ENCODE data around the gene SIK1.
"Not testable (repeated sequence)": the region's sequence is repeated elsewhere in the genome, so short reads cannot be mapped to it uniquely, and the experiment has no call there.

Gene SIK1

DNA sequence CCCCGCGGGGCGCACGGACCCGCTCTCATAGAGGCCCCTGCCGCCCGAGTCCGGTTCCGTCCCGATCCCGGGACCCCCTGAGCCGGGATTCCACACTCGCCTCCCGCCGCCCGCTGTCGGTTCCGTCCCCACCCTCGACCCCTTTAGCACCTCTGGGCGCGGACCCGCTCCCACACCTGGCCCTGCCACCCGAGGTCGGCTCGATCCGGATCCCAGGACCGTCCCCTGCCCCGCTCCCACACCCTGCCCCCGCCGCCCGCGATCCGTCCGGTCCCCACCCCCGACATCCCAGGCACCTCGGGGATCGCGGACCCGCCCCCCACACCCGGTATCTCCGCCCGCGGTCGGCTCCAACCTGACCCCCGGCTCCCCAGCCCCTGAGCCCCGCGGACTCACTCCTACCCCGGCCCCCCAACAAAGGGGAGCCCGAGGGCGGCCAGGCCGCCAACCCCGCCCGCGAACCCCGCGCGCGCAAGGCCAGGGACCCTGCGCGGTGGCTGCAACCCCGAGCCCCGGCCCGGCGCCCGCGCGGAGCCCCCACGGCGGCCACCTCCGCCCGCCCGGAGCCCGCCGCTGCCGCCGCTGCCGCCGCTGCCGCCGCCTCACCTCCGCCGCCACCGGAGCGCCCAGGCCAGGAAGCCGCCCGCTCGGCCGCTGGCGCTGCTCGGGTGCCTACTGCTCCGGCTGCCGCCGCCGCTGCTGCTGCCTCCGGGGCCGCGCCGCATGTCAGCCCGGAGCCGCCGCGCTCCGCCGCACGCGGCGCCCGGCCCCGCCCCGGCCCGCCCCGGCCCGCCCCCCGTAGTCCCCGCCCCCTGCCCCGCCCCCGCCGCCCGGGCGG, at the start of gene SIK1:
Gene SIK1, minus strand, starts transcription at position 728 of the 838 bp plus-strand sequence. CDS start 953 bp downstream, outside the sequence.
- DNase-seq, result not testable (repeated sequence)

DNA sequence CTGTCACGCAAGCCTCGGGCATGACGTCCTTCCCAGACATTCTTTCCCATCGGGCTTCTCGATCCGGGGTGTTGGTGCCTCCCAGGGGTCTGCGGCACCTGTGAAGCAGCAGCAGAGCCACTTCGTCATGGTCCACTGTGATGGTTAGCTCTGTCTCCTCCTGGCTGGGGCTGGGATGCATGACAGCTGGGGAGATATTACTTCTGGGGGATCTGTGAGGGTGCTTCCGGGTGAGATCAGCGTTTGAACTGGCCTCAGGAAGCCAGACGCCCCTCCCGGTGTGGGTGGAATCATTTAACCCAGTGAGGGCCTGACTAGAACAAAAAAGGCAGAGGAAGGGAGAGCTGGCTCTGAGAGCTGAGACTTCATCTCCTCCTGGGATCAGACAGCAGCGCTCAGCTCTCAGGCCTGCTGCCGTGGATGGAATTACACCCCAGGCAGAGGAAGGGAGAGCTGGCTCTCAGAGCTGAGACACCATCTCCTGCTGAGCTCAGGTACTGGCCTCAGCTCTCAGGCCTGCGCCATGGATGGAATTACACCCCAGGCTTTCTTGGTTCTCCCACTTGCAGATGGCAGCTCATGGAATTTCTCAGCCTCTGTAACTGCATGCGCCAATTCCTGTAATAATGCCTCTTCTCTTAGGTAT, 44.8 kb upstream of the SIK1 start:
- not testable (repeated sequence) for DNase-seq

DNA sequence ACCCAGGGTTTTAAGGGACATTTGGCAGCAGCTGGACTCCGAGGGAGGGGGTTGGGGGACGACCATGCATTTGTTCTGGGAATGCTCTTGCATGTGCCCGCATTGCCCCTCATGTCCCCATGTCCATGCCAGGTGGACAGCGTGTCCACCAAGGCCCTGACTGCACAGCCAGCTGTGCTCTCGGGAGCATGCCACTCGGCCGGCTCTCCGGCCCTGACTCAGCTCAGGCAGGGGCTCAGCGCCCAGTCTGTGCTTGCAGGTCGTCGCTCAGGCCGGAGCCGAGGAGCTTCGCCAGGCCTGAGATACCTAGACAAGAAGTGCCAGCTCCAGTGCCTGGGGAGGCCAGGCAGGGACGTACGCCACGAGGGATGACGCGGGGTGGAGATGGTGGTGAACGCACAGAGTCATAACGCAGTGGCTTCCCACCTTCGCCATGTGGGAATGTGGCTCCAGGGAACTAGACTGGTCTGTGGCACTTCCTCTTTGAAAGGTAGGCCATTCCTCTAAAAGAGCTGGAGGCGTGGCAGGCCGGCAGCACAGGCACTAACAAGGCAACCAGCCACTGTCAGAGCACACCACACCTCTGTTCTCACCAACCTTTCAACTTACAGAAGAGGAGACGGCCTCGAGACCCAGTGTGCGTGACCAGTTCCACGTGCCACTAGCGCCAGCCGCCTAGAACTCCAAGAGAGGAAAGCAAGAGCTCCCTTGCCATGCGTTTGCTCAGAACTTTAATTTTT, 43.0 kb upstream of the SIK1 start:
- DNase-seq, result not testable (repeated sequence)

DNA sequence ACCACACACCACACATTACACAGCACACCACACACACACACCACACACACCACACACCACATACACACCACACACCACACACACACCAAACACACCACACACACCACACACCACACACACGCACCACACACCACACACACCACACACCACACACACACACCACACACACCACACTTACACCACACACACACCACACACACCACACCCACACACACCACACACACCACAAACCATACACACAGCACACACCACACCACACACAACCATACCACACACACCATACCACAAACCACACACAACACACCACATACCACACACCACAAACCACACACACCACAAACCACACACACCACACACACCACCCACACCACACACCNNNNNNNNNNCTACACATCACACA, 40.9 kb upstream of the SIK1 start:
- no peak for DNase-seq

DNA sequence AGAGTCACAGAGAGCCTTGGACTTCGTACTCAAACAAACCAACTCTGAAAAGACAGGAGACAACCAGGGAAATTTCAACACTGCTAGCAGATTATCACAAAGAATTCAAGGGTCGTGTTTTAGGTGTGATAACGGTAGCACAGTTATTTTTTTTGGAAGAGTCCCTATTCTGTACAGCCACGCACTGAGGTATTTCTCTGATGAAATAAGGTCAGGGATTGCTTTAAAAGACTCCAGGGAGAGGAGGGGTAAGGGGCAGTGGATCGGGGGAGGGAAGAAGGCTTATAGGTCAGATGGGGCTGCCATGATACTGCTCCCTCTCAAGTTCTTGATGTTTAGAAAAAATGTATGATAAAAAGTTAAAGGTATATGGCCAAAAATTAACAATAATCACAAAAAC, 38.2 kb upstream of the SIK1 start:
- DNase-seq, result not testable (repeated sequence)

DNA sequence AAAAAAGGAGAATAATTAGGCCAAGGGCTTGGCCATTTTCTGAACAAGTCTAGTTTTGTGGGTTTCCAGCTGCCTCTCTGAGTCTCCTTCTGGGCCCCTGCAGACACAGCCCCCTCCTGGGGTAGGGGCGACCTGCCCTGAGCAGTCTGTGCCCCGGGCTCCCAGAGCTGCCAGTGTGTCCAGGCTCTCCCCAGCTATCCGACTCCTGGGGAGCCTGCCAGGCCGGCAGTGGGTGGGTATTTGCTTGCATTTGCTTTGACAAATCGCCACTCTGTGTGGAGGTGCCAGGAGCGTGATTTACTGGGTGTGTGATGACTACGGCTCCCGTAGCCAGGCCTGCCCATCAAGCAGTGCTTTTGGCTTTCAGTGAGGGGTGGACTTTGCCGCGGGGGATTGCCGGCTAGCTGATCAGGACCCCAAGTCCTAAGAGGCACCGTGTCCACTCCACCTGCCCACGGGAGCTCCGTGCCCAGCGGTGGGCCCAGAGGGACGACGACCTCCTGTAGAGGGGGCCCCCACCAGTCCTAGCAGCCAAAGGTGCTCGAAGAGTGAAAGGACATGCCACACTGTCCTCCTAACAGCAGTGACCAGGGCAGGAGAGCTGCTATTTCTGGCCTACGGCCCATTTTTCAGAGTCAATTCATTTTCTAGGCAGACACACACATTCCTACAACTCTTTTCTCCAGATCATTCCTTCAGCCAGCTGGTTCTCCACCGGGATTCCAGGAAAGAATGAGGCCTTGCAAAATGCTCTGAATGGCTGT, 36.7 kb upstream of the SIK1 start:
- not testable (repeated sequence) for DNase-seq

DNA sequence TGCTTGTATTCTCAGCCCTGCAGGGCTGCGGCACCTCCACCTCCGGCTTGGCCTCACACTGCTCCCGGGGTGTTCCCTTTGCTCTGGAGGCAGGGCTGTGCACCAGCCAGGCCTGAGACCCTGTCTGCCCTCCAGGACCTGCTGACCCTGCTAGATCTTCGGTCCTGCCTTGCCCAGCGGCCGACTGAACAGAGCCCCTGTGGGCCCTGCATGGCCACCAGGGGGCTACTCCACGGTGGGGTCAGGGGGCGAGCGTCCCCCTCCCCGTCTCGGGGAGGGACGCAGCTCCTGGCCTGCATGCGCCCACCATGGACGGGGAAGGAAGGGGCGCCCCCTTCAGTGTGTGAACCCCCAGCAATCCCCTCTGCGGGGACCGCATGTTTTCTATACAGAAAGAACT, 36.0 kb upstream of the SIK1 start:
- not testable (repeated sequence) for DNase-seq

DNA sequence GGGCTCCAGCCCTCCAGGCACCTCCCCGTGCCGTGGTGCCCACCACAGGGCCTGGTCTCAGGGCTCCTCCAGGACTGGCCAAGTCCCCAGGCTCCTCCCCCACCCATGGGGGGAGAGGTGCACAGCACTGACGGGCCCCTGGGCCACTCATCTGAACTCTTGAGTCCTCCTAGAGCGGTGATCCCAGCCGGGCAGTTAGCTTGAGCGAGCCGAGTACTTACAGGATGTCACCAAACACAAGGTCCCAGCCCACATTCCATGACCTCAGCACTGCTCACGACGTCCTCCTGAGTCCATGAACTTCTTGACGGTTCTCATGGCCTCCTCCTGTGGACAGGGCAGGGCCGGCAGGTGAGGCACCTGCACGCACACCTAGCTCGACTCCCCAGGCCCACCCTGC, 33.5 kb upstream of the SIK1 start:
- DNase-seq, result not testable (repeated sequence)

DNA sequence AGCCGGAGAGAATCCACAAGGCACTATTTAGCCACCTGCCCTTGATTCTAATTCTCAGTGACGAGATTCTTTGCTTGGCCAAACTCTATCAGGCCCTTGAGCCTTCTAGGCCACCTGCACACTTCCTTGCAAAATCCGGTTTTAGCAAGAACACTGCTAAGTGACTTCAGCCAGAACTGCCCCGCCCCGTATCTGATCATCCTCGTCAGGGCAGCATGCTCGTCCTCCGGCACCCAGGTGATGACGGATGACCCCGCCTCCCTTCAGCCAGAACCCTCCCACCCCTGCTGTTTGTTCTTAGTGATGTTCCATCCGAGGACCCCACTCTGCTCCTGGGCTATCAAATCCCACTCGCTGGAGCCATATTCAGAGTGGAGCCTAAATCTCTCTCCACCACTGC, 32.1 kb upstream of the SIK1 start:
- not testable (repeated sequence) for DNase-seq

DNA sequence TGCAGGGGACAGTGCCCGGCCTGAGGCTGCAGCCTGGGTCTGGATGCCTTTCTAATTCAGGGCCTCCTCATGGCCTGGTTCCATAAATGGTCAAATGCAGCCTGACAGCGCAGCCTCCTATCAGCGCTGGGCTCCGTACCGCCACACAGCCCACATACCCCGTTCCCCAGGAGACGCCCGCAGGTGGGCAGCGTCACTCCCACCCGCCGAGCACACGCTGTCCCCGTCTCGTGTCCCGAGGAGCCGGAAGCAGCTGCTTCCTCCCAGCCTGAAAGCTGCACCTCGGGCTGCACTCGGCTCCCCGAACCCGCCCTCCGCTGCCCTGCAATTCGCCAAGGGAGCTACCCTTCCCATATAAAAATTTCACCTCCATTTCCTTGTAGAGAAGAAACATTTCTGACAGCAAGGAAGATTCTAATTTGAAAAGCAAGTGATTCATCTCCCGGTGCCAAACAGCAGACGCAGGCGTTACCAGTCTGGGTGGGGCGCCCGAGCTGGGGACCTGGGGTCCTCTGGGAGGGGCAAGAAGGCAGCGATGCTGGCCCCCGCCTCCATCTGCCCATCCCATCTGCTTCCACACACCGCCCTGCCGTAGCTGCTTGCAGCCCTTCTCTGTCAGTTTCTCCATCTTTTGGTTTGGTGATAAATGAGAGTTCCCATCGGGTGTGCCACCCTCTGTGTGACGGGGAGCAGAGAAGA, 29.8 kb upstream of the SIK1 start:
- not testable (repeated sequence) for DNase-seq

DNA sequence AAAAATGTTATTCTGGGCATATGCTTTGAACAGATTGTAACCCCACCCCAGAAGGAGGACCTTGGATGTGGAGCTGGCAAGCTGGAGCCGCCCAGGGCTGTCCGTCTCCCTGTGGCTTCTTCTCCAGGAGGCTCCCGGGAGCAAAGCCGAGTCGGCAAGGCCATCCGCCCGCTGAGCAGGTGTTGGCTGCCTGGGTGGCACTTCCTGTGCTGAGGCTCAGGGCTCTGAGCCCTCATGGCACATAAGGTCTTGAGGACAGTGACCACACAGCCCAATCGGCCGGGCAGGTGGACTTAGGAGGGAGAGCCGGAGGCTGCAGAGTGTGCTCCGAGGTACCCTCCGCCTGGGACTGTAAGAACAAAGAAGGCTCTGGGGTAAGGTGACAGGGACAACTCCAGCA, 28.8 kb upstream of the SIK1 start:
- not testable (repeated sequence) for DNase-seq

DNA sequence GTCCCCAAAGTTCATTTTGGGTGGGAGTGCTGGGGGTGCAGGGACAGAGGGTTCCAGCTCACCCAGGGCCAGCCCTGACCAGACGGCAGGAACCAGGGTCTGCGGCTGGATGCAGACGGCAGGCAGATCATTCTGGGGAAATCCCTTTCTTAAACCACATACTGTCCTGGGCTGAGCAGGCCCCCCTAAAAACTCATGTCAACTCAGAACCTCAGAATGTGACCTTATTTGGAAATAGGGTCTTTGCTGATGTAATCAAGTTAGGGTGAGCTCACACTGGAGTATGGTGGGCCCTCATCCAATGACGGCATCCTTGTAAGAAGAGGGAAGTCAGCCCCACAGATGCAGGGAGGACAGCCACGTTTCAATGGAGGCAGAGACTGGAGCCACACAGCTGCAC, 27.2 kb upstream of the SIK1 start:
- not testable (repeated sequence) for DNase-seq

DNA sequence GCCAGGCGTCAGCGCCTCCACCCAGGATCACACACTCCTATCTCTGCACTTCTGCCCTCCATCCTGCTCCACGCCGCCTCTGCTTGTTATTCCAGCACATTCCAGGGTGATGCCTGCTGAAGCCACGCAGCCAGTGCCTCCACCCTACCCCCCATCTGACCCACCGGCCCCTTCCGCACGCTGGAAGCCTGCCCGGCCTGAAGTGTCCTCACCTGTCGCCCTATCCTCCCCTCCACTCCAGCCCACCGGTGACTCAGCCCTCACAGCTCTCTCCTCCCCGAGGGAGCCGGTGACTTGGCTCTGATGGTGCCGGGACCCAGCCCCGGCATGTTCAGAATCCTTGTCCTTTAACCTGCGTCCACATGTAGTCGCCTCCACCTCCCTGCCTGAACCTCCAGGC, 24.9 kb upstream of the SIK1 start:
- DNase-seq, result not testable (repeated sequence)

DNA sequence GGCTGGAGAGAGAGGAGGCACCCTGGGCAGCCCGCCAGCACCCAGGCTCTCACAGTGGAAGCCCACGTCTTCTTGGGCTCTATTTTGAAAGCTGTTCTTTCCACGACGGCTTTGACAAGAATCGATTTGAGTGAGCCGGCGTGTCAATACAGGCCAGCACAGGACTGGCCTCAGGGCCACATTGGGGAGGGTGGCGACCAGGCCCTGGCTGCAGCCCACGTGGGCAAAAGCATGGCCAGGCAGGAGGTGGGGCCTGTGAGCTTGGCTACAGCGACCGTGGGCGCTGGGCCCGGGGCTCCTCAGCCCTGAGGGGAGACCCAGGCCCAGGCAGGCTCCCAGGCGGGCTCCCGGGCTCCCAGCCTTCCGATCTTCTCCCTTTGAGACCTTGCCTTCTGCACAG, 23.4 kb upstream of the SIK1 start:
- not testable (repeated sequence) for DNase-seq

DNA sequence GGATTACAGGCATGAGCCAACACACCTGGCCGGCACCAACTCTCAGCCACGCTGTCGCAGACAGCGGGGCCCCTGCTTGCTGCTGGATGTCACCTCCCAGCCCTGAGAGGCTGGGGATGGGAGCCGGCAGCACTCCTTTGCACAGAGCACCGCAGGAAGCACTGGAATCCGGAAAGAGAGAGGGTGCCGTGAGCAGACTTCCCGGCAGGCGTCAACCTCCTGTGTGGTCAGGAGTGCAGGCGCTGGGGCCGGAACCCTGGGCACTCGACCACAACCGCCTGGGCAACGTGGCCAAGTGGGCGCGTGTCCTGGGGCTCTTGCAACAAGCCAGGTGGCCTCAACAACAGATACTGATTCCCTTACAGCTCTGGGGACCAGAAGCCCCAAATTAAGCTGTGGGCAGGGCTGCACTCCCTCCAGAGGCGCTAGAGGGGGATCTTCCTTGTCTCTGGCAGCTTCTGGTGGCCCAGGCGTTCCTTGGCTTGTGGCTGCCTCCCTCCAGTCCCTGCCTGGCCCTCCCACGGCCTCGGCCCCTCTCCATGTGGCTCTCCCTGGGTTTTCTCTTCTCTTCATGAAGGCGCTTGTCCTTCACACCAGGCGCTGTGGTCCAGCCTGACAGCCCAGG, 20.5 kb upstream of the SIK1 start:
- not testable (repeated sequence) for DNase-seq

DNA sequence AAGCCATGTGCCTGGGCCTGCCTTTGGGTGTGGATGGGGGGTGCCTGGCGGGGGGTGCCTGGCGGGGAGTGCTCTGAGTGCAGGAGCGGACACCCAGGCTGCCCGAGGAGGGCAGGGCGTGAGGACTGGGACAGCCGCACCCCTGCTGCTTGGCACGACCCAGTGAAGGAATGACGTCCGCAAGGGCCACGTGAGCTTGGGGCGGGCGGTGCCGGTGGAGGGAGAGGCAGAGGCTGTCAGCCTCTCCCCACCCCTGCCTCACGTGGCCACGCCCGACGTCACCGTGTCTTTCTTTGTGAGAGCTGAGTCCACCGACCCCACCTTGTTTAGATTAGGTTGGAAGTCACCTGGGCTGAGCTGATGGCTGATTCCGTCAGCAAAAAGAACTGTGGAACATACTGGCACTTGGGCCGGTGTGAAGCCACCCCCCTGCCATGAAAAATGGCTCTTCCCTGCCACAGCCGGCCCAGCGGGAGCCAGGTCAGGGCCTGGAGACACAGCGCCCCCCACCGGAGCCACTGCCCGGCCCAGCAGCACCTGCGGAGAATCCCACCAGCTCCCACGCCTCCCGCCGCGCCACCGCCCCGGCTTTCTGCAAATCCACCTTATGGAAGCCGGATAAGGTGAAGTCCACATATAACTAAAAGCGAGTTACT, 19.5 kb upstream of the SIK1 start:
- not testable (repeated sequence) for DNase-seq

DNA sequence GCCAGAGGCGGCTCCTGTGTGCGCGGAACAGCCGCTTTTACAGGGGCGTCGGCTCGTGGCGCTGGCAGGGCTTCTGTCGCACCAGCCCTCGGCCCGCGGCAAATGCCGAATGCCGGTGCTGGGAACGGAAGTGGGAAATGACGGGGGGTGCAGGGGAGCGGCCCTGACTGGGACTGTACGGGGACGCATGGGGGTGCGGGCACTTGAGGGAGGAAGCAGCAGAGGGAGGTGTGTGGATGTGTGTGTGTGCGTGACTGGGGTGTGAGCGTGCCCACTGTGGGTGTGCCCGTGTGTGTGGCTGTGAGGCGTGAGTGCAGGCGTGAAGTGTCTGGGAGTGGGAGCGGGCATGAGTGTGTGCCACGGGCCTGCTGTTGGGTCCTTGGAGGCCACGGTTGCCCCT, 17.6 kb upstream of the SIK1 start:
- DNase-seq, result not testable (repeated sequence)

DNA sequence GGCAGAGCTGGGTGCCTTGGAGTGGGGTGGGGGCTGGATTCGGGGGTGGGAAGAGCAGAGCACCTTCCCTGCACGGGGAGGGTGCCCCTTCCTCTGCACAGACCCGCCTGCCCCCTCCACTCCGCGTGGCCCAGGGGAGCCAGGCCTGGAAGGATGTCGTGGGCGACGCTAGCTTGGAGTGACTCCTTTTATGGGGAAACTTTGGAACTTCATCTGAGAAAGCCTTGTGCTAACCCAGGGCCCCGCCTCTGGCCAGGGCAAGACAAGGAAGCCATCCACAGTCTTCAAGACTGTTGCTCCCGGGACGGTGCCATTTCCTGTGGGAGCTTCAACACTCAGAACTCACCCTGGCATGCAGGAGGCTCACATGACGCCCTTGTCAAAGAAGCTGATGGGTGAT, 15.6 kb upstream of the SIK1 start:
- not testable (repeated sequence) for DNase-seq

DNA sequence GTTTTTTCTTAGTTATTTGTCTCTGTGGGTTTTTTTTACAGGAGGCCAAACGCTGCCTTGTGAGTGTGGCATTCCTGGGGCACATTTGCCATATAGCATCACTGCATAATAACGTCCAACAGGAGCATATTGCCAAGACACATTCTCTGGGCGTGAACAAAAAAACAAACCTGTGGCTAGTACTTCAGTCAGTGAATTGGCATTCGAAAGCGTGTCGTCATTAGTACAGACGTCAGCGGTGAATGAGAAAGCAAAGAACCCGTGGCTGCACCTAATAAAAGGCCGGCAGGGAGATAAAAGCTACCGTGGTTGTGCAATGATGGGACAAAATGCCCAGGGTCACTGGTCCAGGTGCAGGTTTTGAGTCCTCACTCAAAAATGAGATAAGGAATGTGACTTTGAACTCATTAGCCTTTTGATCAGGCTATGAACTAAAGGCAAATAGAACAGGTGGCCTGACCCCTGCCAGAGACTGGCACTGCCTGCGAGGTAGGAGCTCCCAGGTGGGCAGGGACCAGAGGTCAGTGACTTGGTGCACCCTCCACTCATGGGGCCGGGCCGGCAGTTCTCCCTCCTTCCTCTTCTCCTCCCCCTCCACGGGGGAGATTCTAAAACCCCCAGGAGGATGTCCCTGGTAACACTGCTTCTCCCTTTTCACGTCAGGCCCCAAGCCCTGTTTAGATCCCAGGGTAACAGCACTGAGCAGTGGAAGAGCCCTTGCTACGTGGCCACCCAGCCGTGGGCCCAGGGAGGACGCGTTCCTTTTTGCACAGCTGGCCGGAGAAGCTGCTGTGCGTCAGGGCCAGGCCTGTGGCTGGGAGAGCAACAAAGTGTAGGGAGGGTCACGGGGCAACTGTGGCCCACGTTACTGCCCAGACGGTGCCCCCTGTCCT, 14.2 kb upstream of the SIK1 start:
- not testable (repeated sequence) for DNase-seq

All from fibroblast of skin of right biceps (primary cell).